Astrocyte of the cerebellum (primary cell): ENCODE results near the gene AEBP2.

Source experiments
- DNase-seq: peaks from one replicate; pipeline ENCODE4 v3.0.0-alpha.2; 2011; ENCODE audit warnings: low read depth
- H3K4me3 ChIP-seq: 2 replicates; pipeline ENCODE4 v1.5.1; 2011; ENCODE audit warnings: mild to moderate bottlenecking, low read depth, low read length, moderate library complexity
- in situ Hi-C: cut with HindIII; loops from 2 replicates; pipeline ENCODE4 v1.10.0; 2017; ENCODE audit warnings: low sequenced_read_pairs
- TF ChIP-seq, protein P1 (sequence below): IDR thresholded peaks from 2 replicates; pipeline ENCODE4 v1.5.1; 2012; ENCODE audit warnings: low read length, low read depth, moderate library complexity, mild to moderate bottlenecking; ENCODE audit errors: missing control alignments

Gene AEBP2

DNA sequence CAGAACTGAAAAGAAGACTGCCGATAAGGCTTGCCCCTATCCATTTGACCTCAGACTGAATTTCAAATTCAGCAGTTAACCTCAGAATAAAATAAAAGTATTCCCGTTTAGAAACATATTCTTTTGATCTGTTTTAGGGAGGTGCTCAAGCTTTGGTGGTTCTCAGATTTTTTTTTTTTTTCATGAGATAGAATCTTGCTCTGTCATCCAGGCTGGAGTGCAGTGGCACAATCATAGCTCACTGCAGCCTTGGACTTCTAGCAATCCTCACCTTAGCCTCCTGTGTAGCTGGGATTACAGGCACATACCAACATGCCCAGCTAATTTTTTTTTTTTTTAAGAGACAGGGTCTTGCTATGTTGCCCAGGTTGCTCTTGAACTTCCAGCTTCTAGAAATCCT lies 15.5 kb downstream of the AEBP2 start:
- in situ Hi-C loops, result no loop called here
- DNase-seq, result no peak
- TF ChIP-seq, protein P1, sequence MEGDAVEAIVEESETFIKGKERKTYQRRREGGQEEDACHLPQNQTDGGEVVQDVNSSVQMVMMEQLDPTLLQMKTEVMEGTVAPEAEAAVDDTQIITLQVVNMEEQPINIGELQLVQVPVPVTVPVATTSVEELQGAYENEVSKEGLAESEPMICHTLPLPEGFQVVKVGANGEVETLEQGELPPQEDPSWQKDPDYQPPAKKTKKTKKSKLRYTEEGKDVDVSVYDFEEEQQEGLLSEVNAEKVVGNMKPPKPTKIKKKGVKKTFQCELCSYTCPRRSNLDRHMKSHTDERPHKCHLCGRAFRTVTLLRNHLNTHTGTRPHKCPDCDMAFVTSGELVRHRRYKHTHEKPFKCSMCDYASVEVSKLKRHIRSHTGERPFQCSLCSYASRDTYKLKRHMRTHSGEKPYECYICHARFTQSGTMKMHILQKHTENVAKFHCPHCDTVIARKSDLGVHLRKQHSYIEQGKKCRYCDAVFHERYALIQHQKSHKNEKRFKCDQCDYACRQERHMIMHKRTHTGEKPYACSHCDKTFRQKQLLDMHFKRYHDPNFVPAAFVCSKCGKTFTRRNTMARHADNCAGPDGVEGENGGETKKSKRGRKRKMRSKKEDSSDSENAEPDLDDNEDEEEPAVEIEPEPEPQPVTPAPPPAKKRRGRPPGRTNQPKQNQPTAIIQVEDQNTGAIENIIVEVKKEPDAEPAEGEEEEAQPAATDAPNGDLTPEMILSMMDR, result no peak
- H3K4me3 ChIP-seq, result no peak overlapping the region

DNA sequence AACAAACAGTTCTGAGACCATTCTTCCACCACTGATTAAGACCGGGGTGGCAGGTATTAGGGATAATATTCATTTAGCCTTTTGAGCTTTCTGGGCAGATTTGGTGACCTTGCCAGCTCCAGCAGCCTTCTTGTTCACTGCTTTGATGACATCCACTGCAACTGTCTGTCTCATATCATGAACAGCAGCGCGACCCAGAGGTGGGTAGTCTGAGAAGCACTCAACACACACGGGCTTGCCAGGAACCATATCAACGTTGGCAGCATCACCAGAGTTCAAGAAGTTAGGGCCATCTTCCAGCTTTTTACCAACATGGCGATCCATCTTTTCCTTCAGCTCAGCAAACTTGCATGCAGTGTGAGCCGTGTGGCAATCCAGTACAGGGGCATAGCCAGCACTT lies 16.9 kb downstream of the AEBP2 start:
- in situ Hi-C loops, result no loop called here
- no peak for DNase-seq
- TF ChIP-seq, protein P1, result no peak
- no peak overlapping the region for H3K4me3 ChIP-seq

DNA sequence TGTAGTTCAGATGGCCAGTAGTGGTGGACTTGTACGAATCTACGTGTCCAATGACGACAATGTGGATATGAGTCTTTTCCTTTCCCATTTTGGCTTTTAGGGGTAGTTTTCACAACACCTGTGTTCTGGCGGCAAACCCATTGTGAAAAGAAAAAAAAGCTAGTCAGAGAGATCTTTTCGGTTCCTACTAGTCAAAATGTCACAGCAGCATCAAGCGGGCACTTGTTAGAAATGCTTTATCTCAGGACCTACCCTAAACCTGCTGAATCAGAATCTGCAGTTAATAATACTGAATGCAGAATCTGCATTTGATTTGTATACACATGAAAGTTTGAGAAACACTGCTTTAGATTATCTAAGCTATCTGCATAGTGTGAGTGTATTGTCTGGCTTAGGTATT lies 18.3 kb downstream of the AEBP2 start:
- in situ Hi-C loops, result no loop called here
- H3K4me3 ChIP-seq, result no peak overlapping the region
- TF ChIP-seq, protein P1, result no peak
- DNase-seq, result no peak

DNA sequence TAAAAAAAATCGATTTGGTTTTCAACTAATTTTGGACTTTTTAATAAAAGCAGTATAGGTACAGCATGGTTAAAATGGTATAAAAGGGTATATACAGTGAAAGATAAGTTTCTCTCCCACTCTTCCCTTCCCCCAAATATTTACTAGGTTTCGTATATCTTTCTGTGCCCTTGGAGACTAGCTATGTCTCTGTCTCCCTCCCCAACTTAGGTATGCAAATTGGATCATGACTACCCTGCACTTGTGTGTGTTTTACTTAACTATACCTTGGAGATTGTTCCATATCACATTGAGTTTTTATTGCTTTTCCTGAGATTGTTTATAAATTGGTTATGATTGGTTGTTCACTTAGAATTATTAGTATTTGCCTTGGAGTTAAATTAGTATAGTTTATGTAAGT lies 19.4 kb downstream of the AEBP2 start:
- in situ Hi-C loops, result no loop called here
- TF ChIP-seq, protein P1, result no peak
- DNase-seq, result no peak
- H3K4me3 ChIP-seq, result no peak overlapping the region

DNA sequence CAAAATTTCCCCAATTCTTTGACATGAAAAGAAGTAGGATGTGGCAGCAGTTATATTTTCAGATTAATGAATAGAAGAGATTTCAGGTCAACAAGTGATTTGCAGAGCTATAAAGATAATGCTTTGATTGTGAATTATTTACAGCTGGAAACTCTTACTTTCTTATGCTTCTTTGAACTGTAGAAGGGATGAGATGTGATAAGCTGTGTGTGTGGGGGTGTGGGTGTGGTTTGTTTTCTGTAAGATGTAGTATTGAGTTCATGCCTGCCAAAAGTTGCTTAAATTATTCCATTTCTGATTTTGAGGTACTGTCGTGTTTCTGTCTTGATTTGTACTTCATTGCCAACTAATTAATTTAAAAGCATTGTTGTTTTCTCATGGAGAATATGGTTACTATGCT lies 22.7 kb downstream of the AEBP2 start:
- in situ Hi-C loops, result no loop called here
- TF ChIP-seq, protein P1, result no peak
- no peak for DNase-seq

DNA sequence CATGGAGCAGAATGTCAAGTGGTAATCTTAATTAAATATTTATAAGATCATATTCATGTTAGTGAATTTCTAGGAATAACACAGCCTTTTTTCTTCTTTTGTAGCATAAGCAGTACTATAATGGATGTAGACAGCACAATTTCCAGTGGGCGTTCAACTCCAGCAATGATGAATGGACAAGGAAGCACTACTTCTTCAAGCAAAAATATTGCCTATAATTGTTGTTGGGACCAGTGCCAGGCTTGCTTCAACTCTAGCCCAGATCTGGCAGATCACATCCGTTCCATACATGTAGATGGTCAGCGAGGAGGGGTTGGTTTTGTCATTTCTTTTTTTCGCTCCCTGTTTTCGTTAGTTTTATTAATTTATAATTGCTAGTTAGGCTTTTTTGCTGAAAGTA lies 23.1 kb downstream of the AEBP2 start:
- no peak for DNase-seq
- H3K4me3 ChIP-seq, result no peak overlapping the region
- in situ Hi-C loops, result no loop called here
- TF ChIP-seq, protein P1, result no peak

More for the DNA sequence above, 22.7 kb downstream of the AEBP2 start:
- H3K4me3 ChIP-seq, result no peak overlapping the region

DNA sequence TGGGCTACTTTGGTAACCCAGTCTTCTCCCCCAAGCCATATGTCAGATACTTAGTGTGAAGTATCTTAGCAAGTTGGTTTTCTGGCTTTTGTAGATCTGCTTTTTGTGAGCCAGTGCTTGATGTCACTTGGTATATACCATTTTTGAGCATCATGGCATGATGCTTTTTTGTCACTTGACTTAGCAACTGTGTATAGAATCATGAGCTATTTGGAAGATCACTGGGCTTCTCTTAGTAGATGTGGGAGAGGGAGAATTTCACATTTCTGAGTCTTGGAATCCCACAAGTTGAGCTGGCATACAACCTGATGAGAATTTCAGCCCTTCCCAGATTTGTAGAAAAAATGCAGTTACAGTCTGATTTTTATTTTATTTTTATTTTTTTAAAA lies 24.9 kb downstream of the AEBP2 start:
- DNase-seq, result no peak
- H3K4me3 ChIP-seq, result no peak overlapping the region
- TF ChIP-seq, protein P1, result no peak
- in situ Hi-C loops, result no loop called here
